ENCODE results near the gene NF1.

NF1 gene

DNA sequence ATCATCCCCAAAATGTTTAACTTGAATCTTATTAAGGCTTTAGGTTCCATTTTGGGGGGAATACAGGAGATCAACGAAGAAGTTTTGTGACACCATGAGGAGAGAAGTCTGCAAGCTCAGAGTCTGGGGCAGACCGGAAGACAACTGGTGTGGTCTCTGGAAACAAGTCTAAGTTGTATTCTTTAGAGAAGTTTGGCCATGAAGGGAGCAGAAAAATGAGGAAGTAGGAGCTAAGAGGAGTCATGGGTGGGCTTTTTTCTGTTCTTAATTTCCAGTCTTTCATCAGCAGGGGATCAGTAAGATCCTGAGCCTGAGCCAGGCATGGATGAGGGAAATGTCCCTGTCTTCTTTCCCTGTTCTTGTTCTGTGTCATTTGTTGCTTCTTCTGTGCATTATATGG lies 35.8 kb upstream of the NF1 start:
- no peak for TF ChIP-seq POLR2AphosphoS5 (IDR thresholded peaks at IDR 0.05; ENCODE audit: low read depth, low read length)

DNA sequence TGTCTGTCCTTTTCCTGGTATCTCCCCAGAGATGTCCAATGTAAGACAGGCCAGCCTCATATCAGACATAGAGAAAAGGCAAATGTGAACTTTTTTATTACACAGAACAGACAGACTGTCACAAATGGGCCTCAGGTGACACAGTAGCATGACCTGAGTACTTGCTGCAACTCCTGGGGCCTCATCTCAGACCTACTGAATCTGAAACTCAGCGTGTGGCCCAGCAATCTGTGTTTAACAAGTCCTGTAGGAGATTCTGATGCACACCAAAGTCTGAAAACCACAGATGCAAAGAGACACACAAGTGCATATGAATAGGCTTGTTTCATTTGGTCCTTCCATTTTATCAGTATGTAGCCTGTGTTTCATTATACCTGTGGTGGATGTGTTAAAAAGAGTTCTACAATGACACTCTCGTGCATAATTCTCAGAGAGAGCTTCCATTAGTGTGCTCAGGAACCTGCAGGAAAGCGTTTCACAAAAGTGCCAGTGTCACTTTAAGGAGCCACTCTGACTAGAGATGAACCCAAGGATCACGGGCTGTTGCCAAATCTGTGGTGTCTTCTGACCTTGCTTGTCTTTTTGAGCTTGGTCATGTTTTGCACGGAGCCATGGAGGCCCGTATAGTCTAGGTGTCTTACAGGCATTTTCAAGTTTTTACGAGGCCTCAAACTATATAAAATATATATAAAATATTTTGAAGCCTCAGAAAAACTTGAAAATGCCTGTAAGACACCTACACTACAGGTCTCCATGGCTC lies 33.8 kb upstream of the NF1 start:
- TF ChIP-seq TAF1 (IDR thresholded peaks at IDR 0.05; ENCODE audit: borderline replicate concordance, insufficient read depth, low read length) (no peak), FOXP2 (optimal IDR thresholded peaks at IDR 0.05; ENCODE audit: borderline replicate concordance, extremely low read depth, extremely low read length, insufficient read depth) (no peak), POLR2AphosphoS5 (IDR thresholded peaks at IDR 0.05; ENCODE audit: low read depth, low read length) (no peak), SIN3A (IDR thresholded peaks at IDR 0.05; ENCODE audit: borderline replicate concordance, insufficient read depth, low read length) (no peak)
- TF ChIP-seq, protein P1, sequence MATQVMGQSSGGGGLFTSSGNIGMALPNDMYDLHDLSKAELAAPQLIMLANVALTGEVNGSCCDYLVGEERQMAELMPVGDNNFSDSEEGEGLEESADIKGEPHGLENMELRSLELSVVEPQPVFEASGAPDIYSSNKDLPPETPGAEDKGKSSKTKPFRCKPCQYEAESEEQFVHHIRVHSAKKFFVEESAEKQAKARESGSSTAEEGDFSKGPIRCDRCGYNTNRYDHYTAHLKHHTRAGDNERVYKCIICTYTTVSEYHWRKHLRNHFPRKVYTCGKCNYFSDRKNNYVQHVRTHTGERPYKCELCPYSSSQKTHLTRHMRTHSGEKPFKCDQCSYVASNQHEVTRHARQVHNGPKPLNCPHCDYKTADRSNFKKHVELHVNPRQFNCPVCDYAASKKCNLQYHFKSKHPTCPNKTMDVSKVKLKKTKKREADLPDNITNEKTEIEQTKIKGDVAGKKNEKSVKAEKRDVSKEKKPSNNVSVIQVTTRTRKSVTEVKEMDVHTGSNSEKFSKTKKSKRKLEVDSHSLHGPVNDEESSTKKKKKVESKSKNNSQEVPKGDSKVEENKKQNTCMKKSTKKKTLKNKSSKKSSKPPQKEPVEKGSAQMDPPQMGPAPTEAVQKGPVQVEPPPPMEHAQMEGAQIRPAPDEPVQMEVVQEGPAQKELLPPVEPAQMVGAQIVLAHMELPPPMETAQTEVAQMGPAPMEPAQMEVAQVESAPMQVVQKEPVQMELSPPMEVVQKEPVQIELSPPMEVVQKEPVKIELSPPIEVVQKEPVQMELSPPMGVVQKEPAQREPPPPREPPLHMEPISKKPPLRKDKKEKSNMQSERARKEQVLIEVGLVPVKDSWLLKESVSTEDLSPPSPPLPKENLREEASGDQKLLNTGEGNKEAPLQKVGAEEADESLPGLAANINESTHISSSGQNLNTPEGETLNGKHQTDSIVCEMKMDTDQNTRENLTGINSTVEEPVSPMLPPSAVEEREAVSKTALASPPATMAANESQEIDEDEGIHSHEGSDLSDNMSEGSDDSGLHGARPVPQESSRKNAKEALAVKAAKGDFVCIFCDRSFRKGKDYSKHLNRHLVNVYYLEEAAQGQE (IDR thresholded peaks at IDR 0.05; ENCODE audit: insufficient read depth in 1 of 2, low read depth in 2 of 2, low read length in 2 of 2) = no peak

DNA sequence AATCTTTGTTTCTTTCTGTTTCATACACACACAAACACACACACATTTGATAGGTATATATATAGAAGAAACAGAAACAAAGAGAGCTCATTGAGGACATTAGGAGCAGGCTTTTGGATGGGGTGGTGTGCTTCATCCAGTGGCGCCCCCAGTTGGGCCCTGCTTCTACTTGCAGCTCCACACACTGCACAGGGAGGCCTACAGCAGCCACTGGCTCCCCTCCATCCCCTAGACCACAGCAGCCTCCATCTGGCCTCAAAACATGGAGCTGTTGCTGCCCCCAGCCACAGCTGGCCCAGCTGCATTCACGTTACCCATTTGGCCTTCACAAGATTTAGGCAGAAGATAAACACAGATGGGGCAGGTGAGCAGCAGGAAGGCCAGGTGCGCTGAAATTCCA lies 33.1 kb upstream of the NF1 start:
- TF ChIP-seq, protein P1 (IDR thresholded peaks at IDR 0.05; ENCODE audit: insufficient read depth in 1 of 2, low read depth in 2 of 2, low read length in 2 of 2) = no peak
- no peak for TF ChIP-seq SIN3A (IDR thresholded peaks at IDR 0.05; ENCODE audit: borderline replicate concordance, insufficient read depth, low read length)
- no peak for TF ChIP-seq POLR2AphosphoS5 (IDR thresholded peaks at IDR 0.05; ENCODE audit: low read depth, low read length)
- no peak for TF ChIP-seq TAF1 (IDR thresholded peaks at IDR 0.05; ENCODE audit: borderline replicate concordance, insufficient read depth, low read length)

DNA sequence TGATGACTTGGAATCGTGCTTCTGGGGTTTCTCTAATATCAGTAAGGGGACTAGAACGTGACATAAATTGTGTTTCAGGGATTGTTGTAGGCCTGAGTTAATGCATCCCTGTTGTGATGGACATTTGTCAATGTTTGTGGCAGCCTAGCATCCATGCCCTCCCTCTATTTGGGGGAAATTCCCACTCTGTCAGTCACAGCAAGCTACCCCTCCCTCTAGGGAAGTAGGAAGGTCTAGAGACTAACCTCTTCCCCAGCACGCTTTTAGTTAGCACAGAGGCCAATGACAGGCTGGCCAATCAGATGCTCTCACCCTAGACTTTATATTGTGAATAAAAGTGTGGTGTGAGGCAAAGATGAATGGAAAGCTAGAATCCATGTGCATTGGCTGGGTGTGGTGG lies 32.4 kb upstream of the NF1 start:
- TF ChIP-seq TAF1 (IDR thresholded peaks at IDR 0.05; ENCODE audit: borderline replicate concordance, insufficient read depth, low read length) = no peak
- TF ChIP-seq, protein P1 (IDR thresholded peaks at IDR 0.05; ENCODE audit: insufficient read depth in 1 of 2, low read depth in 2 of 2, low read length in 2 of 2) = no peak
- TF ChIP-seq SIN3A (IDR thresholded peaks at IDR 0.05; ENCODE audit: borderline replicate concordance, insufficient read depth, low read length) = no peak
- no peak for TF ChIP-seq FOXP2 (optimal IDR thresholded peaks at IDR 0.05; ENCODE audit: borderline replicate concordance, extremely low read depth, extremely low read length, insufficient read depth)
- TF ChIP-seq POLR2AphosphoS5 (IDR thresholded peaks at IDR 0.05; ENCODE audit: low read depth, low read length) = no peak

DNA sequence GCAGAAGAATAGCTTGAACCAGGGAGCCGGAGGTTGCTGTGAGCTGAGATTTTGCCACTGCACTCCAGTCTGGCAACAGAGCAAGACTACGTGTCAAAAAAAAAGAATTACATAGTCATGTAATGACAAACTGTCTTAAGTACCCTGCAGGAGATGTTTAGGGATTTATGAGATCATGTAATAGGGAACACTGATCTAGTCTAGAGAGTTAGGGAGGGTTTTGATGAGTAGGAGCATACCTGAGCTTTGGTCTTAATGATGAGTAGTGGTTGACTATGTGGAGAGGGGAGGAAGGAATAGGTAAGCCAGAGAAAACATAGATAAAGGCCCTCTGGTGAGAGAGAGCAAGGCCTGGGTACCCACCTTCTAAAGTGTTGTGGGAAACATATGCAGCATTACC lies 30.1 kb upstream of the NF1 start:
- TF ChIP-seq, protein P1 (IDR thresholded peaks at IDR 0.05; ENCODE audit: insufficient read depth in 1 of 2, low read depth in 2 of 2, low read length in 2 of 2) = no peak
- no peak for TF ChIP-seq TAF1 (IDR thresholded peaks at IDR 0.05; ENCODE audit: borderline replicate concordance, insufficient read depth, low read length)
- no peak for TF ChIP-seq SIN3A (IDR thresholded peaks at IDR 0.05; ENCODE audit: borderline replicate concordance, insufficient read depth, low read length)
- TF ChIP-seq POLR2AphosphoS5 (IDR thresholded peaks at IDR 0.05; ENCODE audit: low read depth, low read length) = no peak
- no peak for TF ChIP-seq FOXP2 (optimal IDR thresholded peaks at IDR 0.05; ENCODE audit: borderline replicate concordance, extremely low read depth, extremely low read length, insufficient read depth)
